HG03558 (cell line): Measurements from ENCODE around the gene PLAU.
A peak's percentile ranks its signal among the peaks of the same experiment; 100 is the strongest.
"Not testable (repeated sequence)": the region's sequence is repeated elsewhere in the genome, so short reads cannot be mapped to it uniquely, and the experiment has no call there.

Experiments
- ATAC-seq: cut with Tn5 transposase; IDR thresholded peaks from one replicate; pipeline ENCODE4 v1.9.1; 2021; ENCODE audit warnings: moderate number of reproducible peaks; ENCODE audit not compliant: unreplicated experiment; ENCODE audit errors: extremely low read depth

PLAU gene

DNA sequence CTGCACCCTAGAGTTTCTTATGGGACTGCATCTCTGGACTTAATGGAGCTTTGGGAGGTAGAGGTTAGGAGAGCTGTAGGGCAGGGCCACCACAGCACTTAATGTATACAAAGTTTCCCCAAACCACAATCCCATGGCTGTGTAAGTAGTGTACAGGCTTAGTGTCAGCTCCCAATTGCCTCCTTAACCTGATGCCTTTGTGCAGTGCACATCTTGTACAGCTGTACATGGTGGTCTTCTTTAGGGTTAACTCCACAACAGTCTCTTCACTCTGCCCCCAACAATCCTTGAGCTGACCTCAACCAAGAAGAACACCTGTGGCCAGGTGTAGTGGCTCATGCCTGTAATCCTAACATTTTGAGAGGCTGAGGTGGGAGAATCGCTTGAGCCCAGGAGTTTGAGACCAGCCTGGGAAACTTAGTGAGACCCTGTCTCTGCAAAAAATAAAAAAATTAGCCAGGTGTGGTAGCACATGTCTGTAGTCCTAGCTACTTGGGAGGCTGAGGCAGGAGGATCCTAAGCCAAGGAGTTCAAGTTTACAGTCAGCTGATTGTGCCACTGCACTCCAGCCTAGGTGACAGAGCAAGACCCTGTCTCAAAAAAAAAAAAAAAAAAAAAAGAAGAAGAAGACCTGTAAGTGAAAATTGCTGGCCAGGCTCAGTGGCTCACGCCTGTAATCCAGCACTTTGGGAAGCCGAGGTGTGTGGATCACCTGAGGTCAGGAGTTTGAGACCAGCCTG lies 6.8 kb downstream of the PLAU start:
- no peak for ATAC-seq

- not testable (repeated sequence) for ATAC-seq
These were observed 8.5 kb downstream of the PLAU start for GRCh38 chr10:73919481-73919880.

- ATAC-seq: no peak
These were observed 9.2 kb downstream of the PLAU start for GRCh38 chr10:73920089-73920488.

- no peak for ATAC-seq
These were observed 11.3 kb downstream of the PLAU start for GRCh38 chr10:73922007-73922863.

GRCh38 chr10:73922864-73923133 lies 11.9 kb downstream of the PLAU start:
- ATAC-seq: no peak

DNA sequence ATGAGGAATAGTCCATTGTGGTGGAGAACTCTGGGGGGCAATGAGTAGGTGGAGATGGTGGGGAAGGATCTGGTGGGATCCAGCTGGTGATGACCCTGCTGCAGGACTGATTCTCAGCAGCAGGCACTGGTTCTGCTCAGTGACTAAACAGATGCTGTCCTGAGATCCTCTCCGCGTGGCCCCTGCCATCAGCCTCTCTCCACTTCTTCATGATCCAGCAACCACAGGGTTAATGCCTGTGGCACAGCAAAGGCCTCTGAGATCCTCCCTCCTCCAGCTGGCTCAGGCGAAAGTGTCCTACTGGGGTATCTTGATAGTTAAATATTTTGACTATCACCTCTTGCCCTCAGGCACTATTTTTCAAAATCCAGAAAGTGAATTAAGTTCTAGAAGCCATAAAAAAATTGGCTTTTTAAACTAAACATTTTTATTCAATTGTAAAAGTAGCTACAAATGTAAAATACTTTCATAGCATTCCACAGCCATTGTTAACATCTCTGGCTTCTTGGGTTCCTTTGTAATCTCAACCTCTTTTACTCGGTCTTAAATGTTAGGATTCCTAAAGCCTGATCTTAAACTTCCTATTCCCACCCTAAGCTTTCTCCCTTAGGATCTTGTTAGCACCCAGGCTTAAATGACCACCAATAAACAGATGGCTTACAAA lies 13.1 kb downstream of the PLAU start:
- no peak for ATAC-seq

DNA sequence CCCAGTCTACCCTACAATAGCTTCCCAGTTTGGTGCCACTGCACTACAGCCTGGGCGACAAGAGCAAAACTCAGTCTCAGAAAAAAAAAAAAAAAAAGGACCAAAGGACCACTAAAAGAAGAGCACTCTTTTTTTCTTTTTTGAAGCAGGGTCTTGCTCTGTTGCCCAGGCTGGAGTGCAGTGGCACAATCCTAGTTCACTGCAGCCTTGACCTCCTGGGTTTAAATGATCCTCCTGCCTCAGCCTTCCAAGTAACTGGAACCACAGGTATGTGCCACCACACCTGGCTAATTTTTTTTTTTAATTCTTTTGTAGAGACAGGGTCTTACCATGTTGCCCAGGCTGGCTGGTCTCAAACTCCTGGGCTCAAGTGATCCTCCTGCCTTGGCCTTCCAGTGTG lies 14.0 kb downstream of the PLAU start:
- ATAC-seq: no peak

DNA sequence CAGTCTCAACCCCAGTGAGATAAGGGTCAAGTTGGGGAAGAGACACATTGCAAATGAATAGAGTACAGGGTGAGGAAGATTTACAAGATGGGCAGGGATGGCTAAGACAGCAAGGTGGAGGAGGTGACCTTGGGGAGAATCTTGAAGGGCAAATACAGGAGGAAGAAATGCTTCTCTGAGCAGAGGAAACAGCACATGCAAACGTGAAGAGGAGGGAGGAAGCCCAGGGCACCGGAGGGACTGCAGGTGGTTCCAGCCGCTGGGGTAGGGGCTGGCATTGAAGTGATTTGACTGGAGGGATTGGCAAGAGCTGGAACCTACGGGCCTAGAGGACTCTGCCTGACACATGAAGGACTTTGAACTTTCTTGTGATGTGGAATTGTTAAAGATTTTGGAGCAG lies 14.6 kb downstream of the PLAU start:
- no peak for ATAC-seq

DNA sequence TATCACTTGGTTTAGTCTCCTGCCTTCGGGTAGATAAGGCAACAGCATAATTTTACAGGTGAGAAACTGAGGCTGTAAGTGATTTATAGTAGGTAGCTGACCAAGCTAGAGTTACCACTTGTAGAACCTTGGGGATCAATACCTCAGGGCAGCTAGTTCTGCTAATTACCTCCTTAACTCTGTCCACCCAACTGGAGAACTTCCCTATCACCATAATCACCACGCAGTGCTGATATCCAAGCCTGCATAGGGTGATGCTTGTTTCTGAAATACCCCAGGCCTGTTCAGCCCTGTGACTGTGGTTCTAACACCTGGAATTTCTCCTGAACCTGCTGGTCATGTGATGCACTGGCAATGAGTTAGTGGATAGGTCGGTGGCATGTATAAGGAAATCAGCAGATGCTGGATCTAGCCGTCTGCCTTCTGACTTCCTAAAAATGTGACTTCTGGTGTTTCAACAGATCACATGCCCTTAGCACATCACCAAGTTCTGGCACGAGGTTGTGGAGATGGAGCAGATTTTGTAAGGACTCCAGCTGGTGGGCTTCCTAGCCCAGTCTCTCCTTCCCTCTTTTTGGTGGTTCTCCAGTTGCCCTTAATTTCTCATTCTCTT lies 15.3 kb downstream of the PLAU start:
- no peak for ATAC-seq

- ATAC-seq: not testable (repeated sequence)
These were observed 19.8 kb downstream of the PLAU start for GRCh38 chr10:73930630-73931327.

GRCh38 chr10:73931767-73932619 lies 21.1 kb downstream of the PLAU start:
- ATAC-seq: peak; percentile 58

DNA sequence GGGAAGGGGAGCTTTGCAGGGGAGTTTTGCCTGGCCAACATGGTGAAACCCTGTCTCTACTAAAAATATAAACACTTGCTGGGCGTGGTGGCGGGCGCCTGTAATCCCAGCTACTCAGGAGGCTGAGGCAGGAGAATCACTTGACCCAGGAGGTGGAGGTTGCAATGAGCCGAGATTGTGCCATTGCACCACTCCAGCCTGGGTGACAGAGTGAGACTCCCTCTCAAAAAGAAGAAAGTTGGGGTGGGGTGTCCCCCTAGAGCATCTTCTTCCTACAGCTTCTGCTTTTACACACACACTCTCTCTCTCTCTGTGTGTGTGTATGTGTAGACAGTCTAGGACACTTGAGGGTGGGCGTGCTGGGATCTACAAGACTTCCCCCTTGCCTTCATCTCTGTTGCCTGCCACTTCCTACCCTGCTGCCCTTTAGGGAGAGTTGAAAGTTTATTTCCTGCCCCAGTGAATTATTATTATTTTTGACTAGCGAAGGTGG lies 21.7 kb downstream of the PLAU start:
- ATAC-seq: no peak

GRCh38 chr10:73934074-73934473 lies 23.1 kb downstream of the PLAU start:
- ATAC-seq: no peak

DNA sequence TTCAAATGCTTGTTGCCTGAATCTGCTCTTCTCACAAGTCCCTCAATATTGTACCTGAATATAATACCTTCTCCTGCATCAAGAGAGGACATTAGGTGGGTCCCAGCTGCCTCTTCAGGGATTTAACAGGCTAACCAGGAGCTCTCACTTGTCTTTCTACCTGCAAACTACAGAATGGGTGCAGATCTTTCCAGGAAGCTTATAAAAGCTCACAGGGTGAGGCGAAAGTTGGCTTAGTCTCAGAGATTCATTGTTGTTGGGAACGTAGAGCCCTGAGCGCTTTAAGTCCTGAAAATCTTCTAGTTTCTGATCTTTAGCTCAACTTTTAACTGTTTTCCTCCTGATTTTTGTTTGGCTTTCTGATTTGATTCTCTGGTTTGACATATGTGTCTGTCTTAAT lies 25.0 kb downstream of the PLAU start:
- ATAC-seq: no peak

- ATAC-seq: no peak
These were observed 26.6 kb downstream of the PLAU start for GRCh38 chr10:73937333-73938043.

GRCh38 chr10:73940634-73941221 lies 29.8 kb downstream of the PLAU start:
- ATAC-seq: no peak

DNA sequence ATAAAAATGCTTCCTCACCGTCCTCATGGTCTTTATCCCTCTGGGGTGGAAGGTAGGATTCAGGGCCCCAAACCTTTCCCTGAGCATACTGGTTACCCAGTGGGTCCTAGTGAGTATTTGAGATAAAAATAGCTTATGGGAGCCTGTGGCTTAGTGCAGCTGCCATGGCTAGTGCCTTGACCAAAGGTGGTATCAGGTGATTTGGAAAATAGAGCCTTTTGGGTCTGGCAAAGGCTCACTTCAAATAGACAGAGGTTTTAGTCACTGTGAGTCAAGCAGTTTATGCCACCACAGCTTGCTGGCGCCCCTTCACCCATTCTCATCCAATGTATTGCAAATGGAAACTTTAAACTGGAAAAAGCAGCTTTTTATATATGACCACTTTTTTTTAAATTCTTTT lies 30.4 kb downstream of the PLAU start:
- no peak for ATAC-seq

- no peak for ATAC-seq
These were observed 33.6 kb downstream of the PLAU start for GRCh38 chr10:73944356-73945100.
